Posterior vena cava (tissue), 2 donors: ENCODE data around the gene OTOP3. TPM values are rescaled to one million over a fixed set of nuclear protein-coding genes. Genes with fewer than 3 reads are reported as not detected.
"Not testable (repeated sequence)": the region's sequence is repeated elsewhere in the genome, so short reads cannot be mapped to it uniquely, and the experiment has no call there.

Source experiments
- DNase-seq: peaks from one replicate; pipeline ENCODE4 v3.0.0-alpha.2; 2020; ENCODE audit warnings: low spot score
- intact Hi-C, 2 donors: fragments of 100-400 bp; cut with DNase I; formaldehyde crosslinking; loops; one replicate each; pipeline versions ENCODE4 v1.14.1 to v1.14.2; 2022 to 2023
- total RNA-seq, 2 donors: library from RNA; stranded (reverse); fragmentation: NEBNext Ultra II Directional; extraction: Animal tissue kit (Norgen Biotek cat#: 25700); gene quantifications; one replicate each; pipeline ENCODE4 v1.2.1, GENCODE V29; 2021
- donor health status: DM: yes; HTN: yes; CAD: no.
- donor health status: DM: yes; HTN: yes; CAD: no.

OTOP3 gene
- total RNA-seq, 2 donors from 2014 or later = not detected

- no peak for DNase-seq
- intact Hi-C loops = no loop called here
Observed at GRCh38 chr17:74977802-74978201, 42.1 kb downstream of the OTOP3 start.

GRCh38 chr17:74978240-74978639, 42.5 kb downstream of the OTOP3 start:
- DNase-seq = no peak
- intact Hi-C loops = no loop called here

- intact Hi-C loops = loop anchor here in 1 of 2 donors (10.0 kb wide), 1 partner anchor 225 kb away; the partner anchor contains the start of gene NUP85
- no peak for DNase-seq
Observed at GRCh38 chr17:74979408-74980146, 43.9 kb downstream of the OTOP3 start.

- no peak for DNase-seq
- intact Hi-C loops = loop anchor here in 1 of 2 donors (10.0 kb wide), 1 partner anchor 223 kb away; the partner anchor contains the start of gene NUP85
Observed at GRCh38 chr17:74981318-74981978, 45.8 kb downstream of the OTOP3 start.

GRCh38 chr17:74981979-74982662, 46.4 kb downstream of the OTOP3 start:
- intact Hi-C loops = loop anchor here in 1 of 2 donors (10.0 kb wide), 1 partner anchor 223 kb away; the partner anchor contains the start of gene NUP85
- peak; percentile 90 for DNase-seq

GRCh38 chr17:74982663-74983313, 47.1 kb downstream of the OTOP3 start:
- intact Hi-C loops = loop anchor here in 1 of 2 donors (10.0 kb wide), 1 partner anchor 222 kb away; the partner anchor contains the start of gene NUP85
- not testable (repeated sequence) for DNase-seq

- intact Hi-C loops = loop anchor here in 1 of 2 donors (5.0 to 10.0 kb wide), 2 partner anchors 46 to 219 kb away; partner anchors contain the start of gene NUP85
Observed at GRCh38 chr17:74986206-74986576, 50.5 kb downstream of the OTOP3 start.

GRCh38 chr17:74987418-74987908, 51.8 kb downstream of the OTOP3 start, which contains the start of gene CDR2L:
CDR2L (plus strand) TSS chr17:74987632; CDS start chr17:74988044, 412 bp downstream.
- intact Hi-C loops = loop anchor here in 1 of 2 donors (5.0 to 10.0 kb wide), 2 partner anchors 45 to 217 kb away; partner anchors contain the start of gene NUP85
- peak; percentile 99 for DNase-seq

More at GRCh38 chr17:74986206-74986576, 50.5 kb downstream of the OTOP3 start:
- DNase-seq = no peak

- DNase-seq = peak; percentile 96
- intact Hi-C loops = loop anchor here in 1 of 2 donors (5.0 to 10.0 kb wide), 2 partner anchors 44 to 217 kb away; partner anchors contain the start of gene NUP85
Observed at GRCh38 chr17:74987909-74988711, 52.4 kb downstream of the OTOP3 start.

- intact Hi-C loops = loop anchor here in 1 of 2 donors (2.0 kb wide), 1 partner anchor 52 kb away; no protein-coding TSS in a partner anchor
- DNase-seq = no peak
Observed at GRCh38 chr17:74990581-74991105, 54.9 kb downstream of the OTOP3 start.

- intact Hi-C loops = no loop called here
- no peak for DNase-seq
Observed at GRCh38 chr17:74992223-74992622, 56.5 kb downstream of the OTOP3 start.

GRCh38 chr17:74994440-74994839, 58.7 kb downstream of the OTOP3 start:
- DNase-seq = no peak
- intact Hi-C loops = no loop called here

- no peak for DNase-seq
- intact Hi-C loops = no loop called here
Observed at GRCh38 chr17:74995847-74996246, 60.1 kb downstream of the OTOP3 start.

GRCh38 chr17:74998783-74999182, 63.1 kb downstream of the OTOP3 start:
- no peak for DNase-seq
- intact Hi-C loops = no loop called here

- no peak for DNase-seq
- intact Hi-C loops = no loop called here
Observed at GRCh38 chr17:74999523-74999922, 63.8 kb downstream of the OTOP3 start.
